Breast epithelium (tissue), 4 donors: ENCODE data around the gene SIGLEC9. TPM values are rescaled to one million over a fixed set of nuclear protein-coding genes. Genes with fewer than 3 reads are reported as not detected.
"Not testable (repeated sequence)": the region's sequence is repeated elsewhere in the genome, so short reads cannot be mapped to it uniquely, and the experiment has no call there.

Experiments
- DNase-seq, 2 donors: peaks; one replicate each; pipeline ENCODE4 v3.0.0-alpha.2; 2019; ENCODE audit warnings: low spot score in 2 of 2
- H3K27ac ChIP-seq, 2 donors: fragments of 200-600 bp; sonication (generic) in 1 of 2; one replicate each; pipeline ENCODE4 v1.5.1; 2016 to 2019; ENCODE audit warnings: mild to moderate bottlenecking in 1 of 2
- H3K27me3 ChIP-seq, 2 donors: fragments of 200-600 bp; sonication (generic) in 1 of 2; one replicate each; pipeline versions ENCODE4 v1.5.1 to v1.6.0; 2017 to 2019; ENCODE audit warnings: control low read depth in 1 of 2, mild to moderate bottlenecking in 1 of 2
- H3K36me3 ChIP-seq: fragments of 200-600 bp; one replicate; pipeline ENCODE4 v1.5.1; 2019
- H3K4me1 ChIP-seq, 2 donors: fragments of 200-600 bp; sonication (generic); one replicate each; pipeline ENCODE4 v1.5.1; 2016 to 2019; ENCODE audit warnings: control low read depth in 1 of 2
- H3K4me3 ChIP-seq, 3 donors: fragments of 200-600 bp; sonication (generic); 1 replicate in 2 of 3; 2 replicates in 1 of 3; pipeline ENCODE4 v1.5.1; 2016 to 2019; ENCODE audit warnings: mild to moderate bottlenecking in 3 of 3, moderate library complexity in 2 of 3
- H3K9me3 ChIP-seq, 2 donors: fragments of 200-600 bp; sonication (generic) in 1 of 2; one replicate each; pipeline ENCODE4 v1.5.1; 2016 to 2019; ENCODE audit warnings: control low read depth in 1 of 2
- POLR2A ChIP-seq: fragments of 450-650 bp; IDR thresholded peaks from one replicate; pipeline ENCODE4 v1.6.1; 2016; ENCODE audit warnings: antibody characterized with exemption, mild to moderate bottlenecking, moderate library complexity
- POLR2AphosphoS5 ChIP-seq, 3 donors: sonication (generic); formaldehyde crosslinking; IDR thresholded peaks; one replicate each; pipeline ENCODE4 v1.6.1; 2017; ENCODE audit warnings: antibody characterized with exemption in 3 of 3
- intact Hi-C: fragments of 100-400 bp; cut with DNase I; formaldehyde crosslinking; loops from one replicate; pipeline ENCODE4 v1.15.1; 2023; ENCODE audit warnings: low total_unique reads
- total RNA-seq, 3 donors: library from RNA; depleted of rRNA; stranded (reverse); fragments of >200 nt; gene quantifications; one replicate each; pipeline ENCODE4 v1.1.0, GENCODE V29; 2016
- TF ChIP-seq, protein P1 (sequence below), 3 donors: fragments of 450-650 bp; IDR thresholded peaks; one replicate each; pipeline ENCODE4 v1.5.1; 2016 to 2017; ENCODE audit warnings: antibody characterized with exemption in 3 of 3, mild to moderate bottlenecking in 3 of 3, moderate library complexity in 3 of 3

The SIGLEC9 gene
- total RNA-seq, 3 donors from 2014 or later, result 3.4 to 7.0 (median 4.3) TPM

GRCh38 chr19:51139299-51140014 lies 14.8 kb downstream of the SIGLEC9 start:
- TF ChIP-seq POLR2A (no peak), POLR2AphosphoS5 (IDR thresholded peaks at IDR 0.05) (no peak)
- TF ChIP-seq, protein P1, sequence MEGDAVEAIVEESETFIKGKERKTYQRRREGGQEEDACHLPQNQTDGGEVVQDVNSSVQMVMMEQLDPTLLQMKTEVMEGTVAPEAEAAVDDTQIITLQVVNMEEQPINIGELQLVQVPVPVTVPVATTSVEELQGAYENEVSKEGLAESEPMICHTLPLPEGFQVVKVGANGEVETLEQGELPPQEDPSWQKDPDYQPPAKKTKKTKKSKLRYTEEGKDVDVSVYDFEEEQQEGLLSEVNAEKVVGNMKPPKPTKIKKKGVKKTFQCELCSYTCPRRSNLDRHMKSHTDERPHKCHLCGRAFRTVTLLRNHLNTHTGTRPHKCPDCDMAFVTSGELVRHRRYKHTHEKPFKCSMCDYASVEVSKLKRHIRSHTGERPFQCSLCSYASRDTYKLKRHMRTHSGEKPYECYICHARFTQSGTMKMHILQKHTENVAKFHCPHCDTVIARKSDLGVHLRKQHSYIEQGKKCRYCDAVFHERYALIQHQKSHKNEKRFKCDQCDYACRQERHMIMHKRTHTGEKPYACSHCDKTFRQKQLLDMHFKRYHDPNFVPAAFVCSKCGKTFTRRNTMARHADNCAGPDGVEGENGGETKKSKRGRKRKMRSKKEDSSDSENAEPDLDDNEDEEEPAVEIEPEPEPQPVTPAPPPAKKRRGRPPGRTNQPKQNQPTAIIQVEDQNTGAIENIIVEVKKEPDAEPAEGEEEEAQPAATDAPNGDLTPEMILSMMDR (IDR thresholded peaks at IDR 0.05), result no peak
- intact Hi-C loops, result no loop called here

DNA sequence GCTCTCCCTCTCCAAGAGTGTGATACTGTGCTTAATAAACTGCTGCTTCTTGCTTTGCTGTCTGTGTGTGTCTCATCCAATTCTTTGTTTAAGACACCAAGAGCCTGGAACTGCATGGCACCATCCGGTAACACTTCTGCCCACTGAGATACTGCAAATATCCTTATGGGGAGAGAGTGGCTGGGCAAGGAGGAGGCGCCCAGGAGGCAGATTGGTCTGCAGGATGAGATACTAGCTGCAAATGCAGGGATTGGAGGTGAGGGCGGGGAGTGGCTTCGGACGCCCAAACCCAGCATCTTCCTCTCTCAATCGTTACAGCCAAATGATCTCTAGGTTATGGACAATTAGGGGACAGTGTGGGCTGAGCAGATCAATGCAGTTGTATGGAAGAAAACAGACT lies 15.7 kb downstream of the SIGLEC9 start:
- TF ChIP-seq POLR2AphosphoS5 (IDR thresholded peaks at IDR 0.05) (no peak), POLR2A (no peak)
- TF ChIP-seq, protein P1 (IDR thresholded peaks at IDR 0.05), result no peak
- intact Hi-C loops, result no loop called here
- no peak for DNase-seq
- H3K27me3 ChIP-seq, result peaks cover 0 to 32% of the 10 kb centered on the region in 2 donors
- no peaks in the 10 kb centered on the region for H3K36me3 ChIP-seq
- no peak overlapping the region for H3K27ac ChIP-seq
- no peaks in the 10 kb centered on the region for H3K9me3 ChIP-seq
- no peak overlapping the region for H3K4me3 ChIP-seq
- H3K4me1 ChIP-seq, result no peaks in the 10 kb centered on the region

More at GRCh38 chr19:51139299-51140014, 14.8 kb downstream of the SIGLEC9 start:
- Histone ChIP-seq H3K27me3 (peaks cover 0 to 32% of the 10 kb centered on the region in 2 donors), H3K36me3 (no peaks in the 10 kb centered on the region), H3K9me3 (no peaks in the 10 kb centered on the region), H3K27ac (no peak overlapping the region), H3K4me3 (no peak overlapping the region), H3K4me1 (no peaks in the 10 kb centered on the region)
- DNase-seq, result no peak

DNA sequence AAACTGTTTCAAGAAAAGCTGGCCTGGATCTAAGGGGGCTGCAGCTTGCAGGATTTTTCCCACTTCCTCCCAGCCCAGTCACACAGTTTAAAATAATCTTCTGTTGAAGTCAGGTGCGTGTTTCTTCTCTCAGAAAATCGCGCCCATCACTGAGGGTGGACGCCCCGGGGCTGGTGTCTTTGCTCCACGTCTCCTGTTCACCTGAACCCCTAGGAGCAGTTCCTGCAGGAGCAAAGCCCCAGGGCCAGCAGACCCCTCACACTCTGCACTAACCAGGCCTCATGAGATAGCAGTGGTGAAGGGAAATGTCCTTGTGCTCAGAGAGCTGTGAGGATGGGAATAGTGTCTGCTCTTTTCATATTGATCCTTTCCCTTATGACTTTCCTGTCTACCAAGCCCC lies 16.5 kb downstream of the SIGLEC9 start:
- H3K4me3 ChIP-seq, result no peak overlapping the region
- H3K27me3 ChIP-seq, result peaks cover 0 to 32% of the 10 kb centered on the region in 2 donors
- no peaks in the 10 kb centered on the region for H3K9me3 ChIP-seq
- DNase-seq, result no peak
- intact Hi-C loops, result no loop called here
- TF ChIP-seq POLR2AphosphoS5 (IDR thresholded peaks at IDR 0.05) (no peak), POLR2A (no peak)
- TF ChIP-seq, protein P1 (IDR thresholded peaks at IDR 0.05), result no peak
- H3K27ac ChIP-seq, result no peak overlapping the region
- H3K36me3 ChIP-seq, result no peaks in the 10 kb centered on the region
- no peaks in the 10 kb centered on the region for H3K4me1 ChIP-seq

DNA sequence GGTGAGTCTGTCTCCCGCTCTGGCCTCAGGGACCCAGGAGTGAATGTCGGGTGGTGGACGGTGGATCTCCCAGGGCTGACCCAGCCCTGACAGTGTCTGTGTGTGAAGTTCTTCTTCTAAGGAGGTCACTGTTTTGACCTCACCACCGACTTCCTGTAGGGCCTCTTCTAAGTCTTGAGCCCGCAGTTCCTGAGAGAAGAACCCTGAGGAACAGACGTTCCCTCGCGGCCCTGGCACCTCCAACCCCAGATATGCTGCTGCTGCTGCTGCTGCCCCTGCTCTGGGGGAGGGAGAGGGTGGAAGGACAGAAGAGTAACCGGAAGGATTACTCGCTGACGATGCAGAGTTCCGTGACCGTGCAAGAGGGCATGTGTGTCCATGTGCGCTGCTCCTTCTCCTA lies 17.4 kb downstream of the SIGLEC9 start, which contains the start of gene SIGLEC7:
Gene SIGLEC7 (plus strand): TSS at position 183 of the 400 bp plus-strand sequence. CDS start 69 bp downstream, at position 252.
- Histone ChIP-seq H3K27me3 (peaks cover 0 to 32% of the 10 kb centered on the region in 2 donors), H3K4me3 (no peak within 1 kb of the TSS), H3K4me1 (no peaks in the 10 kb centered on the region), H3K9me3 (no peaks in the 10 kb centered on the region), H3K36me3 (no peaks in the 10 kb centered on the region), H3K27ac (no peak within 1 kb of the TSS)
- TF ChIP-seq POLR2A (no peak), POLR2AphosphoS5 (IDR thresholded peaks at IDR 0.05) (no peak)
- TF ChIP-seq, protein P1 (IDR thresholded peaks at IDR 0.05), result no peak
- intact Hi-C loops, result no loop called here
- no peak for DNase-seq

GRCh38 chr19:51142809-51143475 lies 18.2 kb downstream of the SIGLEC9 start:
- intact Hi-C loops, DNase-seq, H3K36me3 ChIP-seq, H3K27ac ChIP-seq, H3K4me1 ChIP-seq, H3K9me3 ChIP-seq, H3K4me3 ChIP-seq: not testable (repeated sequence)
- peaks cover 0 to 25% of the 10 kb centered on the region in 2 donors for H3K27me3 ChIP-seq
